ENCODE results near the gene MRPL17.

GRCh38 chr11:6653656-6654055 is 29.5 kb downstream of the MRPL17 start:
- TF ChIP-seq CTCF (conservative IDR thresholded peaks at IDR 0.05; ENCODE audit: low read length) (no peak), EZH2phosphoT487 (IDR thresholded peaks at IDR 0.05; ENCODE audit: borderline replicate concordance, low read depth, low read length) (no peak)
